Neutrophil (primary cell): ENCODE measurements around the gene SLITRK3.

Experiments
- H3K27ac ChIP-seq: fragments of 200-600 bp; sonication (generic); 2 replicates; pipeline ENCODE4 v1.5.1; 2016; ENCODE audit warnings: mild to moderate bottlenecking, moderate library complexity
- H3K27me3 ChIP-seq: fragments of 200-600 bp; sonication (generic); 2 replicates; pipeline ENCODE4 v1.6.0; 2016; ENCODE audit warnings: mild to moderate bottlenecking
- H3K36me3 ChIP-seq: fragments of 200-600 bp; sonication (generic); 2 replicates; pipeline ENCODE4 v1.5.1; 2017
- H3K4me1 ChIP-seq, 2 experiments: fragments of 200-600 bp in 1 of 2; sonication (generic) in 1 of 2; 1 replicate in 1 of 2; 2 replicates in 1 of 2; pipeline versions ENCODE4 v1.5.1 to v1.6.1; 2013 to 2016; ENCODE audit warnings: low read depth in 1 of 2, low read length in 1 of 2, mild to moderate bottlenecking in 1 of 2, moderate library complexity in 1 of 2; ENCODE audit not compliant: control insufficient read depth in 1 of 2, insufficient read depth in 1 of 2
- H3K4me3 ChIP-seq, 2 experiments: fragments of 200-600 bp in 1 of 2; sonication (generic) in 1 of 2; 1 replicate in 1 of 2; 2 replicates in 1 of 2; pipeline ENCODE4 v1.5.1; 2013 to 2016; ENCODE audit warnings: low read depth in 1 of 2, low read length in 1 of 2, mild to moderate bottlenecking in 1 of 2, moderate library complexity in 1 of 2
- H3K9me3 ChIP-seq: fragments of 200-600 bp; sonication (generic); 2 replicates; pipeline ENCODE4 v1.5.1; 2016
- CTCF ChIP-seq: fragments of 200-600 bp; sonication (generic); IDR thresholded peaks from 2 replicates; pipeline ENCODE4 v1.5.1; 2016; ENCODE audit warnings: antibody characterized with exemption

The SLITRK3 gene

DNA sequence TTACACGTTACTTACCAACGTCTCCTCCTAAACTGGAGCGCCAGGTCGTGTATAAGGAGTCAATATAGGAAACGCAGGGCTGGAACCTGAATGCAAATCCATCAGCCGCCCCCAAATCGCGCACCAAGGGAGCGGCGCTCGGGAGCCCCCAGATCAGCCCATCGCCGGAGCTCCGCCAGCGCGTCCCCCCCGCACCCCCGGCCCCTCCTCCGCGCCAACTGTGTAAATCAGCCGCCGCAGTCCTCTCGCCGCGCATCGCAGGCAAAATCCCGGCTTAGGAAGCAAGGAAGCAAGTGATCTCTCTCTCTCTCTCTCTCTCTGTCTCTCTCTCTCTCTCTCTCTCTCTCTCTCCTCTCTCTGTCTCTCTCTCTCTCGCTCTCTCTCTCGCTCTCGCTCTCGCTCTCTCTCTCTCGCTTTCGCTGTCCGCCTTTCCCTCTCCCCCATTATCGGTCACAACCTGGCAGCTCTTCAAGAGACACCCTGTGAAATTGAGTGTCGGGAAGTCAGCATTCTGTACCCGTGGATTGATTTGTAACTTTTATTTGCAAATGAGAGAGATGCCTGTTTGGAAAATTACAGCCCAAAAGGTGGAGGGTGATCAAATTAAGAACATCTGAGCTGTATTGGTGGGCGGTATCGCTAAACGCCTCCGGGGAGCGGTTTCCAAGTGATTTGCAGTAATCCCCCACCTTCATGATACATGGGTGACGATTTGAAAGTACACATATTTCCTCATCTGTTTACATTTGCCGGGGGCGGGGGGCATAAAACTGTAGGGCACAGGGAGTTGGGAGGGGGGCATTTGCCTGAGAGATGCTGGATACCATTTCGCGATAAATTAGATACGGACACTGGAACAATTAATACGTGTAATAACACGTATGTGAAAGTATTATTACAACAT lies 645 bp upstream of the SLITRK3 start:
- Histone ChIP-seq H3K27ac (no peak overlapping the region), H3K27me3 (peaks cover 86% of the 10 kb centered on the region), H3K9me3 (no peaks in the 10 kb centered on the region), H3K36me3 (no peaks in the 10 kb centered on the region), H3K4me1 (no peaks in the 10 kb centered on the region), H3K4me3 (no peak overlapping the region)
- no peak for TF ChIP-seq CTCF

DNA sequence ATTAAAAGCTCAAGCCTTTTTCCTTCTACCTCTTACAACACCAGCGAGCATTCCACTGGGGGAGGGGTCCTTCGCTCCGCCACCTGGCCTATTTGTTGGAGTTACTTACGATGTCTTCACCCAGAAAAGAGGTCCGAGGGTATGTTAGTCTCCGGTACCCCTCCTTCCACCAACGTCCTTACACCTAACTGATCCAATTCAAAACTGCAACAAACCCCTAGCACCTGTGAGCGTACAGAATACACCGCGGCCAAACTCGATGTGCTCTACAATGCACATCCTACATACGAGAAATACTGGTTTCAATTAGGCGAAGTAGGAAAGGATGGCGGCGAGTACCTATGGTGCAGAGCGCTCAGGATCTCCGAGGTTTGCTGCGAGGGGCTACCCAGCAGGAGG lies 944 bp downstream of the SLITRK3 start:
- Histone ChIP-seq H3K4me3 (no peak overlapping the region), H3K36me3 (no peaks in the 10 kb centered on the region), H3K27me3 (peaks cover 96% of the 10 kb centered on the region), H3K4me1 (no peaks in the 10 kb centered on the region), H3K27ac (no peak overlapping the region), H3K9me3 (no peaks in the 10 kb centered on the region)
- no peak for TF ChIP-seq CTCF

DNA sequence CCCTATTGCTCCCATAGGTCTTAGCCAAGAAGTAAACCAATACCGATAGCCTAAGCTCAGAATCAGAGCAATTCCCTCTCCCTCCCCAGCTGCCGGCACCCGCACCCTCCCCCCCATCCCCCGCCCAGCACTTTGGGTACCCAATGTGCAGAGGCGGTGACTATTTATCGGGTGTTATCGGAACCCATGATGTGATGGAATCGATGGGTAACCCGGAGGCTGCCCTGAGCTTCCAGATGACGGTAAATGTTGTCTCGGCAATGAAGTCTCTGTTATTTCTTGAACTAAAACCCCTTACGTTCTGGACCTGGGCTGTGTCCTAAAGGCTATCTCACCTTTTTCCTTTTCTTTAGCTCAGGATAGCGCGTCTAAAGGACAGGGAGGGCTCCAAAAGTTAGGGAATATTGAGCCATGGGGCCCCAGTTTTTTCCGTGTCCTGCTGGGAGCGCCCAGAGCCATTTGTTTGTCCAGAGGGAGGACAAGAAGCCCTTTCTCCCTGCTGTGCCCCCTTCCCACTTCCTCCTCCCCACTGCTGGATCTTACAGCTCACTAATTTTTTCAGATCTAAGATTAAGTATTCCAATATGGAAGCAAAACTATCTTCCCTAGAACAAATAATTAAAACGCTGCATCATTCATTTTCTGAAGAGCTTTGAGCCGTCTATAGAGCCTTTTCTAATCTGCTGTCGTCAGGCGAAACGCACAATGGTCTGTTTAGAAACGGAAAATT lies 1.5 kb downstream of the SLITRK3 start:
- no peak for TF ChIP-seq CTCF
- Histone ChIP-seq H3K4me3 (no peak overlapping the region), H3K9me3 (no peaks in the 10 kb centered on the region), H3K27ac (no peak overlapping the region), H3K27me3 (peaks cover 90% of the 10 kb centered on the region), H3K36me3 (no peaks in the 10 kb centered on the region), H3K4me1 (no peaks in the 10 kb centered on the region)

GRCh38 chr3:165193366-165194254 lies 2.6 kb downstream of the SLITRK3 start:
- H3K4me3 ChIP-seq, result no peak overlapping the region
- no peaks in the 10 kb centered on the region for H3K4me1 ChIP-seq
- peaks cover 80% of the 10 kb centered on the region for H3K27me3 ChIP-seq
- no peaks in the 10 kb centered on the region for H3K9me3 ChIP-seq
- no peaks in the 10 kb centered on the region for H3K36me3 ChIP-seq
- TF ChIP-seq CTCF, result no peak
- H3K27ac ChIP-seq, result no peak overlapping the region

- Histone ChIP-seq H3K27me3 (peaks cover 71% of the 10 kb centered on the region), H3K27ac (no peak overlapping the region), H3K4me1 (no peaks in the 10 kb centered on the region), H3K36me3 (no peaks in the 10 kb centered on the region), H3K9me3 (no peaks in the 10 kb centered on the region), H3K4me3 (no peak overlapping the region)
- no peak for TF ChIP-seq CTCF
Observed at GRCh38 chr3:165192610-165193192, 3.5 kb downstream of the SLITRK3 start.
